ENCODE measurements around the gene LBP.
"Not testable (repeated sequence)": the region's sequence is repeated elsewhere in the genome, so short reads cannot be mapped to it uniquely, and the experiment has no call there.

The LBP gene

GRCh38 chr20:38316341-38316740 lies 29.9 kb upstream of the LBP start:
- FAIRE-seq (no peak), DNase-seq (ENCODE audit: extremely low spot score, insufficient read length, low read depth) (no peak)

GRCh38 chr20:38317422-38317821 lies 28.9 kb upstream of the LBP start:
- no peak for DNase-seq (ENCODE audit: extremely low spot score, insufficient read length, low read depth)
- FAIRE-seq = no peak

GRCh38 chr20:38320221-38320620 lies 26.1 kb upstream of the LBP start:
- no peak for DNase-seq (ENCODE audit: extremely low spot score, insufficient read length, low read depth)
- FAIRE-seq = no peak

GRCh38 chr20:38321959-38322598 lies 24.2 kb upstream of the LBP start:
- DNase-seq (ENCODE audit: extremely low spot score, insufficient read length, low read depth) (no peak), FAIRE-seq (no peak)

GRCh38 chr20:38324159-38324558 lies 22.1 kb upstream of the LBP start:
- FAIRE-seq (no peak), DNase-seq (ENCODE audit: extremely low spot score, insufficient read length, low read depth) (no peak)

GRCh38 chr20:38325167-38325566 lies 21.1 kb upstream of the LBP start:
- no peak for FAIRE-seq
- DNase-seq (ENCODE audit: extremely low spot score, insufficient read length, low read depth) = no peak

GRCh38 chr20:38325905-38326304 lies 20.4 kb upstream of the LBP start:
- DNase-seq (ENCODE audit: extremely low spot score, insufficient read length, low read depth) (no peak), FAIRE-seq (no peak)

- FAIRE-seq (no peak), DNase-seq (ENCODE audit: extremely low spot score, insufficient read length, low read depth) (no peak)
Measured at GRCh38 chr20:38326309-38326708, 20.0 kb upstream of the LBP start.

GRCh38 chr20:38330638-38331037 lies 15.6 kb upstream of the LBP start:
- FAIRE-seq = no peak

GRCh38 chr20:38331245-38331644 lies 15.0 kb upstream of the LBP start:
- DNase-seq (ENCODE audit: extremely low spot score, insufficient read length, low read depth) (no peak), FAIRE-seq (no peak)

More at GRCh38 chr20:38330638-38331037, 15.6 kb upstream of the LBP start:
- DNase-seq (ENCODE audit: extremely low spot score, insufficient read length, low read depth) = no peak

GRCh38 chr20:38331814-38332213 lies 14.5 kb upstream of the LBP start:
- no peak for FAIRE-seq
- DNase-seq (ENCODE audit: extremely low spot score, insufficient read length, low read depth) = no peak

GRCh38 chr20:38334016-38334415 lies 12.3 kb upstream of the LBP start:
- DNase-seq (ENCODE audit: extremely low spot score, insufficient read length, low read depth) (no peak), FAIRE-seq (no peak)

- FAIRE-seq (no peak), DNase-seq (ENCODE audit: extremely low spot score, insufficient read length, low read depth) (no peak)
Measured at GRCh38 chr20:38336726-38337125, 9.6 kb upstream of the LBP start.

GRCh38 chr20:38337561-38338140 lies 8.6 kb upstream of the LBP start:
- no peak for FAIRE-seq
- no peak for DNase-seq (ENCODE audit: extremely low spot score, insufficient read length, low read depth)

GRCh38 chr20:38338849-38339520 lies 7.3 kb upstream of the LBP start:
- FAIRE-seq (no peak), DNase-seq (ENCODE audit: extremely low spot score, insufficient read length, low read depth) (no peak)

- not testable (repeated sequence) for FAIRE-seq; DNase-seq (ENCODE audit: extremely low spot score, insufficient read length, low read depth)
Measured at GRCh38 chr20:38339521-38339896, 6.8 kb upstream of the LBP start.

- DNase-seq (ENCODE audit: extremely low spot score, insufficient read length, low read depth) (no peak), FAIRE-seq (no peak)
Measured at GRCh38 chr20:38339997-38340396, 6.3 kb upstream of the LBP start.

GRCh38 chr20:38340693-38341092 lies 5.6 kb upstream of the LBP start:
- DNase-seq (ENCODE audit: extremely low spot score, insufficient read length, low read depth) (no peak), FAIRE-seq (no peak)

- FAIRE-seq = no peak
- no peak for DNase-seq (ENCODE audit: extremely low spot score, insufficient read length, low read depth)
Measured at GRCh38 chr20:38342216-38342615, 4.1 kb upstream of the LBP start.

- DNase-seq (ENCODE audit: extremely low spot score, insufficient read length, low read depth) = no peak
- no peak for FAIRE-seq
Measured at GRCh38 chr20:38342713-38343310, 3.5 kb upstream of the LBP start.
